Right lobe of liver (tissue), 6 donors: ENCODE results near the gene EPHA8. TPM values are rescaled to one million over a fixed set of nuclear protein-coding genes. Genes with fewer than 3 reads are reported as not detected.
A peak's percentile ranks its signal among the peaks of the same experiment; 100 is the strongest.

Experiments
- ATAC-seq, 4 donors: fragments of 200-7000 bp; cut with Tn5 transposase; one replicate each; pipeline ENCODE4 v1.9.1; 2020; ENCODE audit warnings: mild to moderate bottlenecking in 4 of 4, moderate library complexity in 4 of 4
- DNase-seq, 3 donors: peaks; one replicate each; pipeline ENCODE4 v3.0.0-alpha.2; 2020
- H3K27ac ChIP-seq, 3 donors: fragments of 200-600 bp; one replicate each; pipeline ENCODE4 v1.8.0; 2022
- H3K27me3 ChIP-seq, 2 donors: fragments of 200-600 bp; one replicate each; pipeline ENCODE4 v1.8.0; 2022
- H3K36me3 ChIP-seq, 4 donors: fragments of 200-600 bp; sonication (generic) in 1 of 4; one replicate each; pipeline versions ENCODE4 v1.5.1 to v1.8.0; 2017 to 2022; ENCODE audit warnings: control low read depth in 1 of 4
- H3K4me1 ChIP-seq, 4 donors: fragments of 200-600 bp; sonication (generic) in 1 of 4; one replicate each; pipeline versions ENCODE4 v1.5.1 to v1.8.0; 2017 to 2022; ENCODE audit warnings: control low read depth in 1 of 4
- H3K4me3 ChIP-seq, 3 donors: fragments of 200-600 bp; one replicate each; pipeline ENCODE4 v1.8.0; 2022
- H3K9me3 ChIP-seq, 4 donors: fragments of 200-600 bp; sonication (generic) in 1 of 4; one replicate each; pipeline versions ENCODE4 v1.5.1 to v1.8.0; 2017 to 2022; ENCODE audit warnings: control low read depth in 1 of 4
- POLR2A ChIP-seq: fragments of 450-650 bp; IDR thresholded peaks from one replicate; pipeline ENCODE4 v1.6.1; 2017; ENCODE audit warnings: antibody characterized with exemption, mild to moderate bottlenecking
- WGBS: methylation state at CpG from one replicate; pipeline ENCODE4 v1.1.6; 2018; ENCODE audit warnings: low coverage, low lambda C conversion rate; ENCODE audit not compliant: insufficient coverage; ENCODE audit errors: missing lambda C conversion rate; 5-methylcytosine and 5-hydroxymethylcytosine counted together
- intact Hi-C, 2 donors: fragments of 100-400 bp; cut with DNase I; formaldehyde crosslinking; loops; one replicate each; pipeline versions ENCODE4 v1.11.2 to v1.14.1; 2022
- total RNA-seq, 6 experiments: library from RNA; depleted of rRNA in 2 of 6; stranded (reverse); fragments of >200 nt in 2 of 6; fragmentation: NEBNext Ultra II Directional in 3 of 6; extraction: Animal tissue kit (Norgen Biotek cat#: 25700) in 3 of 6; gene quantifications; one replicate each; pipeline versions ENCODE4 v1.1.0 to v1.2.4, GENCODE V29; 2016 to 2023
- TF ChIP-seq, protein P1 (sequence below), 4 donors: fragments of 200-600 bp in 3 of 4; fragments of 450-650 bp in 1 of 4; IDR thresholded peaks; one replicate each; pipeline versions ENCODE4 v1.5.1 to v1.8.0; 2016 to 2022; ENCODE audit warnings: antibody characterized with exemption in 4 of 4, mild to moderate bottlenecking in 2 of 4
- donor health status: DM: no; HTN: yes; CAD: no.
- donor health status: DM: no; HTN: no; CAD: no.
- donor health status: DM: no; HTN: no; CAD: no.
- donor health status: DM: no; HTN: yes; CAD: no.
- donor health status: DM: no; HTN: yes; CAD: no.

Gene EPHA8
- total RNA-seq, 6 experiments from 2014 or later, result not detected

DNA sequence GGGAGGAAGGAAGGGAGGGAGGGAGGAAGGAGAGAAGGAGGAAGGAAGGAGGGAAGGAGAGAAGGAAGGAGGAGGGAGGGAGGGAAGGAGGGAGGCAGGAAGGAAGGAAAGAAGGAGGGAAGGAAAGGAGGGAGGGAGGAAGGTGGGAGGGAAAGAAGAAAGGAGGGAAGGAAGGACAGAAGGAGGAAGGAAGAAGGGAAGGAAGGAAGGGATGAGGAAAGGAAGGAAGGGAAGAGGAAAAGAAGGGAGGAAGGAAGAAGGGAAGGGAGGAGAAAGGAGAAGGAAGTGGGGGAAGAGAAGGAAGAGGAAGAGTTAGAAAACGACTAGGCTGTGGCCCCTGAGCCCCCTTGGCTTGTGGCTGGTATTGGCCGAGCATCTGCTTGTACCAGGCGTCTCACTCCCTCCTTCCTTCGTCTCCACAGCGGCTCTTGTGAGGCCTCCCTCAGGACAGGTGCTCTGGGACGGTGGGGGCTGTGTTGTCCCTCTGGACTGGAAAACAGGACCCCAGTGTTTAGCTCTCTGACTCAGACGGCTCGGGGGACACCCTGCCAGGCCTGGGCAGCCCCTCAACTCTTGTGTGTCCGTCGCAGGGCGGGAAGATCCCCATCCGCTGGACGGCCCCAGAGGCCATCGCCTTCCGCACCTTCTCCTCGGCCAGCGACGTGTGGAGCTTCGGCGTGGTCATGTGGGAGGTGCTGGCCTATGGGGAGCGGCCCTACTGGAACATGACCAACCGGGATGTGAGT, 37.0 kb downstream of the EPHA8 start:
- Histone ChIP-seq H3K4me1 (no peaks in the 10 kb centered on the region), H3K27me3 (no peaks in the 10 kb centered on the region), H3K27ac (no peak overlapping the region), H3K4me3 (no peak overlapping the region), H3K9me3 (no peaks in the 10 kb centered on the region), H3K36me3 (no peaks in the 10 kb centered on the region)
- ATAC-seq (no peak), DNase-seq (no peak)
- TF ChIP-seq, protein P1, sequence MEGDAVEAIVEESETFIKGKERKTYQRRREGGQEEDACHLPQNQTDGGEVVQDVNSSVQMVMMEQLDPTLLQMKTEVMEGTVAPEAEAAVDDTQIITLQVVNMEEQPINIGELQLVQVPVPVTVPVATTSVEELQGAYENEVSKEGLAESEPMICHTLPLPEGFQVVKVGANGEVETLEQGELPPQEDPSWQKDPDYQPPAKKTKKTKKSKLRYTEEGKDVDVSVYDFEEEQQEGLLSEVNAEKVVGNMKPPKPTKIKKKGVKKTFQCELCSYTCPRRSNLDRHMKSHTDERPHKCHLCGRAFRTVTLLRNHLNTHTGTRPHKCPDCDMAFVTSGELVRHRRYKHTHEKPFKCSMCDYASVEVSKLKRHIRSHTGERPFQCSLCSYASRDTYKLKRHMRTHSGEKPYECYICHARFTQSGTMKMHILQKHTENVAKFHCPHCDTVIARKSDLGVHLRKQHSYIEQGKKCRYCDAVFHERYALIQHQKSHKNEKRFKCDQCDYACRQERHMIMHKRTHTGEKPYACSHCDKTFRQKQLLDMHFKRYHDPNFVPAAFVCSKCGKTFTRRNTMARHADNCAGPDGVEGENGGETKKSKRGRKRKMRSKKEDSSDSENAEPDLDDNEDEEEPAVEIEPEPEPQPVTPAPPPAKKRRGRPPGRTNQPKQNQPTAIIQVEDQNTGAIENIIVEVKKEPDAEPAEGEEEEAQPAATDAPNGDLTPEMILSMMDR (IDR thresholded peaks at IDR 0.05), result no peak
- no peak for TF ChIP-seq POLR2A
- 38% methylated on average over 4 of the region's 22 CpGs for WGBS
- intact Hi-C loops, result no loop called here

DNA sequence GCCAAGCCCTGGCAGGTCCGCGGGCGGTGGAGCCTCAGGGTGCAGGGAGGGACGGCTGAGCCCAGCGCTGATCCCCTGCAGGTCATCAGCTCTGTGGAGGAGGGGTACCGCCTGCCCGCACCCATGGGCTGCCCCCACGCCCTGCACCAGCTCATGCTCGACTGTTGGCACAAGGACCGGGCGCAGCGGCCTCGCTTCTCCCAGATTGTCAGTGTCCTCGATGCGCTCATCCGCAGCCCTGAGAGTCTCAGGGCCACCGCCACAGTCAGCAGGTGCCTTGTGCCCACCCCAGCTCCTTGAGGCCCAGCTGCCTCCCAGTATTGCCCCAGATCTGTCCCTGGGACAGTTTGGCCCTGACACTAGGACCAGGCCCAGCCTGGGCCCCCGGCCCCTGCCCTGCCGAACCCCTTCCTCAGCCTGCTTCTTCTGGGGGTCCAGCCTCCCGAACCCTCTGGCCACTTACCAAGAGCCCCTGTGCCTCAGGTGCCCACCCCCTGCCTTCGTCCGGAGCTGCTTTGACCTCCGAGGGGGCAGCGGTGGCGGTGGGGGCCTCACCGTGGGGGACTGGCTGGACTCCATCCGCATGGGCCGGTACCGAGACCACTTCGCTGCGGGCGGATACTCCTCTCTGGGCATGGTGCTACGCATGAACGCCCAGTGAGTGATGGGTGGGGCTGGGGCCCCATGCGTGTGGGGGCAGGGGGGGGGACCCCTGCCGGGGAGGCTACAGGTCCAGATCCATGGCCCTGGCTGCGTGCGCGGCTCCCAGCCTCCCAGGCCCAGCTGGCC, 37.7 kb downstream of the EPHA8 start:
- H3K27me3 ChIP-seq, result no peaks in the 10 kb centered on the region
- no peak overlapping the region for H3K4me3 ChIP-seq
- DNase-seq (no peak), ATAC-seq (no peak)
- TF ChIP-seq, protein P1 (IDR thresholded peaks at IDR 0.05), result no peak
- no peak for TF ChIP-seq POLR2A
- no peaks in the 10 kb centered on the region for H3K9me3 ChIP-seq
- H3K36me3 ChIP-seq, result no peaks in the 10 kb centered on the region
- no peaks in the 10 kb centered on the region for H3K4me1 ChIP-seq
- 95% methylated on average over 8 of the region's 39 CpGs for WGBS
- no peak overlapping the region for H3K27ac ChIP-seq
- intact Hi-C loops, result no loop called here

DNA sequence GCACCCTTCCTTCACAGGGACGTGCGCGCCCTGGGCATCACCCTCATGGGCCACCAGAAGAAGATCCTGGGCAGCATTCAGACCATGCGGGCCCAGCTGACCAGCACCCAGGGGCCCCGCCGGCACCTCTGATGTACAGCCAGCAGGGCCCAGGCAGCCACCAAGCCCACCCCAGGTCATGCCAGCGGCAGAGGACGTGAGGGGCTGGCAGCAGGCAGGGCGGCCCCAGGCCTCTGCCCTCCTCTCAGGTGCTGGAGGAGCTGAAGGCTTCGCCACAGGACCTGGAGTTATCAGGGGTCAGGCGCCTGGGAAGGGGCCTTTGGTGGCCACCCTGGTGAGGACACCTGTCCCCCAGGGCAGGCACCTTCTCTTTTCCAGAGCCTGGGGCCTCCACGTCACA, 38.3 kb downstream of the EPHA8 start:
- H3K27ac ChIP-seq, result no peak overlapping the region
- WGBS, result no CpG with 5 or more reads among the region's 12 CpGs
- no peaks in the 10 kb centered on the region for H3K4me1 ChIP-seq
- intact Hi-C loops, result no loop called here
- DNase-seq, result no peak
- H3K36me3 ChIP-seq, result no peaks in the 10 kb centered on the region
- TF ChIP-seq POLR2A, result no peak
- TF ChIP-seq, protein P1 (IDR thresholded peaks at IDR 0.05), result no peak
- no peaks in the 10 kb centered on the region for H3K27me3 ChIP-seq
- H3K9me3 ChIP-seq, result no peaks in the 10 kb centered on the region
- peak in 1 of 4 donors; percentile 5 for ATAC-seq
- H3K4me3 ChIP-seq, result no peak overlapping the region

DNA sequence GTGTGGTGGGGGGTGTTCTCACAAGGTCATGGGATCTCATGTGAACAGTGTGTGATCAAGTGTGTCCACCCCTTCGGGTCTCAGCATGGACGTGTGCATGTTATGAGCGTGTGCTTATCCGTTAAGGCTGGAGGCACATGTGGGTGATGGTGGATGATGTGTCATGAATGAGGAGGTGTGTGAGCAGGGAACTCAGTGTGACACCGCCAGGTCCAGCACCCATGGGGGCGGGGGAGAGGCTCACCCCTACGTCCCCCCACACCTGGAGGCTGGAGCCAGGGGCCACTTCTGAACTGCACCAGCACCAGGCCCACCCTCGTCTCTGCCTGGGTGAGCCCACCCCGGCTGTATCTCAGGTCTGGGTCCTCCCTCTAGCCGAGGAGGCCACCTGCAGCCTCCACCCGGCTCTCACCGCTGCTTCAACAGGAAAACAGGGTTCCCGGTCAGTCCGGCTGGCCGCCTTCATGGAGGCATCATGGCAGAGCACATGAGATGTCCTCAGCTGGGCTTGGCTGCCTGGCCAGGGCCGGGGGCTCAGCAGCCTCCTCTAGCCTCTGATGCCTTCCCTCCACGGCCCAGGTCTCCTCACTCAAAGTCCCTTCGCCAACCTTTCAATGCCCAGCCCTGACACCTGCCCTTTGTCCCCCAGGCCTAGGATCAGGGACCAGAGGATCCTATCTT, 38.9 kb downstream of the EPHA8 start:
- intact Hi-C loops, result no loop called here
- Histone ChIP-seq H3K4me1 (no peaks in the 10 kb centered on the region), H3K4me3 (no peak overlapping the region), H3K9me3 (no peaks in the 10 kb centered on the region), H3K27ac (no peak overlapping the region), H3K36me3 (no peaks in the 10 kb centered on the region), H3K27me3 (no peaks in the 10 kb centered on the region)
- TF ChIP-seq POLR2A, result no peak
- TF ChIP-seq, protein P1 (IDR thresholded peaks at IDR 0.05), result no peak
- ATAC-seq, result peak in 1 of 4 donors; percentile 6
- DNase-seq, result no peak
- WGBS, result 71% methylated on average over 4 of the region's 18 CpGs
